ENCODE data around the gene FLII. TPM values are rescaled to one million over a fixed set of nuclear protein-coding genes. Genes with fewer than 3 reads are reported as not detected.

Gene FLII
- total and polyA plus RNA-seq, 2 of the 13 experiments (the other 11 are each of a cell fraction or from before 2014, with no cell fraction given), result 130 to 303 TPM

DNA sequence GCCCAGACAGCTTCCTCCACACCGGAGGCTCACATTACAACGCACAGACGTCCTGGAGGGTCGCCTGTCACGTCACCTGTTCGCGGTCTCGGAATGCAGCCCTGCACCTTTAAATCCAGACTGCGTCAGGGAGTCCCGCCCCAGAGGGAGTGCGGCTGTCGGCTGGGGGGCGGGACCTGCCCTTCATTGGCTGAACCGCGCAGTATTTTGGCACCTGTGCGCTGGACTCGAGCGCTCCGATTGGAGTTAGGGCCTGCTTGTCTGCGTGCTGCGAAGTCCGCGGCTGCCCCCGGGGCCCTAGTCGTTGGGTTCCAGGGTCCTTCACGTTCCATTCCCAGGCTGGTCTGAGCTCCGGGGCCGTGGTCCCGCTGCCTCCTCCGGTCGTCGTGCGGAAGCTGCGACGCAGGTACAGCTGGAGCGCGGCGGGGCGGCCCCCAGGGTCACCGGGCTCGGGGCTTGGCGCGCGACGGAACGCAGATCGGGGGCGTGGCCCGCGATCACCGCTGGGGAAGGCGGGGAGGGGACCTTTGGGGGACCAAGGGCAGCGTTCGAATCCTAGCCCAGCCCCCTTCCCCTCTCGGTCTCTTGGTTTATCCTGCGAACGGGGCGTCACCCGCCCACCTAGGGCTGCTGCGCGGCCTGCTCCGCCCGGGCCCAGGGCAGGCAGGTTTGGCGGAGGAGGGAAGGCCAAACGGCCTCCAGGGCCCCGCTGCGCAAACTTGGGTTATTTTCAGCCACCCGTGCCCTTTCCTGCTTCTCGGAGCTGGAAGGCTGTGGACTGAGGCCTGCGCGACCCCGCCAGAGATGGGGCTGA is 2.0 kb upstream of the FLII start, which contains the start of gene MIEF2 (continued):
- TF ChIP-seq ZNF567 (CRISPR knock-in tag; IDR thresholded peaks at IDR 0.05; ENCODE audit: borderline replicate concordance) (no peak), MAFF (IDR thresholded peaks at IDR 0.05; ENCODE audit: low read depth, low read length) (no peak), NPAS2 (CRISPR knock-in tag; IDR thresholded peaks at IDR 0.05; ENCODE audit: borderline replicate concordance) (no peak), UBTF (CRISPR knock-in tag; IDR thresholded peaks at IDR 0.05) (peak; percentile 97), REXO4 (CRISPR knock-in tag; IDR thresholded peaks at IDR 0.05; ENCODE audit: borderline replicate concordance) (0 out of 2 replicates have a peak, but pooled peaks have one; percentile 30), ZNF691 (CRISPR knock-in tag; IDR thresholded peaks at IDR 0.05; ENCODE audit: borderline replicate concordance, low read depth) (no peak), MIXL1 (CRISPR knock-in tag; IDR thresholded peaks at IDR 0.05) (no peak), ETV6 (CRISPR knock-in tag; conservative IDR thresholded peaks at IDR 0.05) (no peak), SALL1 (CRISPR knock-in tag; IDR thresholded peaks at IDR 0.05) (peak; percentile 71), GPN1 (CRISPR knock-in tag; IDR thresholded peaks at IDR 0.05; ENCODE audit: borderline replicate concordance) (no peak), ZMYM4 (CRISPR knock-in tag; IDR thresholded peaks at IDR 0.05) (peak; percentile 72), ZNF446 (CRISPR knock-in tag; IDR thresholded peaks at IDR 0.05) (no peak), EED (CRISPR knock-in tag; IDR thresholded peaks at IDR 0.05) (0 out of 2 replicates have a peak, but pooled peaks have one; percentile 19), MATR3 (CRISPR knock-in tag; IDR thresholded peaks at IDR 0.05) (no peak), ZNF615 (CRISPR knock-in tag; IDR thresholded peaks at IDR 0.05; ENCODE audit: borderline replicate concordance) (no peak), SP1 (IDR thresholded peaks at IDR 0.05) (no peak), SP1 (CRISPR knock-in tag; IDR thresholded peaks at IDR 0.05) (peak; percentile 74), PHF5A (CRISPR knock-in tag; IDR thresholded peaks at IDR 0.05; ENCODE audit: low read depth, unreplicated experiment) (peak; percentile 61)
- TF ChIP-seq, protein P1, sequence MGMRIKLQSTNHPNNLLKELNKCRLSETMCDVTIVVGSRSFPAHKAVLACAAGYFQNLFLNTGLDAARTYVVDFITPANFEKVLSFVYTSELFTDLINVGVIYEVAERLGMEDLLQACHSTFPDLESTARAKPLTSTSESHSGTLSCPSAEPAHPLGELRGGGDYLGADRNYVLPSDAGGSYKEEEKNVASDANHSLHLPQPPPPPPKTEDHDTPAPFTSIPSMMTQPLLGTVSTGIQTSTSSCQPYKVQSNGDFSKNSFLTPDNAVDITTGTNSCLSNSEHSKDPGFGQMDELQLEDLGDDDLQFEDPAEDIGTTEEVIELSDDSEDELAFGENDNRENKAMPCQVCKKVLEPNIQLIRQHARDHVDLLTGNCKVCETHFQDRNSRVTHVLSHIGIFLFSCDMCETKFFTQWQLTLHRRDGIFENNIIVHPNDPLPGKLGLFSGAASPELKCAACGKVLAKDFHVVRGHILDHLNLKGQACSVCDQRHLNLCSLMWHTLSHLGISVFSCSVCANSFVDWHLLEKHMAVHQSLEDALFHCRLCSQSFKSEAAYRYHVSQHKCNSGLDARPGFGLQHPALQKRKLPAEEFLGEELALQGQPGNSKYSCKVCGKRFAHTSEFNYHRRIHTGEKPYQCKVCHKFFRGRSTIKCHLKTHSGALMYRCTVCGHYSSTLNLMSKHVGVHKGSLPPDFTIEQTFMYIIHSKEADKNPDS (CRISPR knock-in tag; IDR thresholded peaks at IDR 0.05), result peak; percentile 89; the same call in 1 of the 2 replicates
- TF ChIP-seq, protein P2, sequence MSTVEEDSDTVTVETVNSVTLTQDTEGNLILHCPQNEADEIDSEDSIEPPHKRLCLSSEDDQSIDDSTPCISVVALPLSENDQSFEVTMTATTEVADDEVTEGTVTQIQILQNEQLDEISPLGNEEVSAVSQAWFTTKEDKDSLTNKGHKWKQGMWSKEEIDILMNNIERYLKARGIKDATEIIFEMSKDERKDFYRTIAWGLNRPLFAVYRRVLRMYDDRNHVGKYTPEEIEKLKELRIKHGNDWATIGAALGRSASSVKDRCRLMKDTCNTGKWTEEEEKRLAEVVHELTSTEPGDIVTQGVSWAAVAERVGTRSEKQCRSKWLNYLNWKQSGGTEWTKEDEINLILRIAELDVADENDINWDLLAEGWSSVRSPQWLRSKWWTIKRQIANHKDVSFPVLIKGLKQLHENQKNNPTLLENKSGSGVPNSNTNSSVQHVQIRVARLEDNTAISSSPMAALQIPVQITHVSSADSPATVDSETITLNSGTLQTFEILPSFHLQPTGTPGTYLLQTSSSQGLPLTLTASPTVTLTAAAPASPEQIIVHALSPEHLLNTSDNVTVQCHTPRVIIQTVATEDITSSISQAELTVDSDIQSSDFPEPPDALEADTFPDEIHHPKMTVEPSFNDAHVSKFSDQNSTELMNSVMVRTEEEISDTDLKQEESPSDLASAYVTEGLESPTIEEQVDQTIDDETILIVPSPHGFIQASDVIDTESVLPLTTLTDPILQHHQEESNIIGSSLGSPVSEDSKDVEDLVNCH (CRISPR knock-in tag; IDR thresholded peaks at IDR 0.05), result no peak; the same call in 1 of the 2 replicates
- TF ChIP-seq, protein P3, sequence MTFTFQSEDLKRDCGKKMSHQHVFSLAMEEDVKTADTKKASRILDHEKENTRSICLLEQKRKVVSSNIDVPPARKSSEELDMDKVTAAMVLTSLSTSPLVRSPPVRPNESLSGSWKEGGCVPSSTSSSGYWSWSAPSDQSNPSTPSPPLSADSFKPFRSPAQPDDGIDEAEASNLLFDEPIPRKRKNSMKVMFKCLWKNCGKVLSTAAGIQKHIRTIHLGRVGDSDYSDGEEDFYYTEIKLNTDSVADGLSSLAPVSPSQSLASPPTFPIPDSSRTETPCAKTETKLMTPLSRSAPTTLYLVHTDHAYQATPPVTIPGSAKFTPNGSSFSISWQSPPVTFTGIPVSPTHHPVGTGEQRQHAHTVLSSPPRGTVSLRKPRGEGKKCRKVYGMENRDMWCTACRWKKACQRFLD (CRISPR knock-in tag; IDR thresholded peaks at IDR 0.05; ENCODE audit: borderline replicate concordance), result no peak

Measured in HepG2 (cell line).